Measurements from ENCODE around the gene CTSW. TPM values are rescaled to one million over a fixed set of nuclear protein-coding genes. Genes with fewer than 3 reads are reported as not detected.

The CTSW gene
- total RNA-seq, 1 experiment from 2014 or later: not detected

DNA sequence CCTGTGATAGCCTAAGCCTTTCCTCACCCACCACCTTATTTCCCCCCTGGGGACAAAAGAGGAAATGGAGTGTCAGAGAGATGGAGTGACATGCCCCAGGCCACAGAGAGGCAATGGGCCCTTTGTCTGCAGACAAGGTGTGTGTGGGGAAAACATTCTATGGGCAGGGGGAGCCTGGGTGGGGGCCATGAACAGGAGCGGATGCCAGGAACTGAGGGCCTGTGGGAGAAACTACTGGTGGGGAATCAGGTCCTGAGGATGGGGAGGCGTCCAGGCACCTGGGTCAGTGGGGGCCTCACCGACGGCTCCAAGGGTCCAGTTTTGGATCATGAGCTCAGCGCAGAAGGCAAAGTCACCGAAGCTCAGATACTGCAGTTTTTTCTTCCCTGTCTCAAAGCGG is 5.6 kb downstream of the CTSW start:
- intact Hi-C loops (cut with micrococcal nuclease; ENCODE audit: unreplicated experiment) (no loop called here), in situ Hi-C loops (cut with HindIII; ENCODE audit: low pct_unique_long_range_greater_than_20kb, low sequenced_read_pairs) (no loop called here)
- DNase-seq (ENCODE audit: low read depth, low spot score) (no peak), ATAC-seq (no peak)
- BruUV-seq (replicated peaks): no TSS peak
- no peaks in the 10 kb centered on the region for H3K27me3 ChIP-seq (ENCODE audit: control insufficient read depth, insufficient read depth, low read length)
- POLR2A ChIA-PET: interaction anchor here (0.6 to 1.1 kb wide), 3 partner anchors 8 to 27 kb away, joined by 3 to 9 read pairs (median 4); no protein-coding TSS in a partner anchor
- H3K36me3 ChIP-seq (ENCODE audit: control insufficient read depth, insufficient read depth, low read length): peaks cover 4% of the 10 kb centered on the region; the same call in 1 of the 2 replicates
- no peaks in the 10 kb centered on the region for H3K9me3 ChIP-seq (ENCODE audit: control insufficient read depth, insufficient read depth, low read depth, low read length)
- H3K4me3 ChIP-seq (ENCODE audit: low read depth in 2 of 2, low read length in 2 of 2): no peak overlapping the region
- H3K4me1 ChIP-seq (ENCODE audit: control insufficient read depth, insufficient read depth, low read length): peaks cover 37% of the 10 kb centered on the region
- TF ChIP-seq, protein P1, sequence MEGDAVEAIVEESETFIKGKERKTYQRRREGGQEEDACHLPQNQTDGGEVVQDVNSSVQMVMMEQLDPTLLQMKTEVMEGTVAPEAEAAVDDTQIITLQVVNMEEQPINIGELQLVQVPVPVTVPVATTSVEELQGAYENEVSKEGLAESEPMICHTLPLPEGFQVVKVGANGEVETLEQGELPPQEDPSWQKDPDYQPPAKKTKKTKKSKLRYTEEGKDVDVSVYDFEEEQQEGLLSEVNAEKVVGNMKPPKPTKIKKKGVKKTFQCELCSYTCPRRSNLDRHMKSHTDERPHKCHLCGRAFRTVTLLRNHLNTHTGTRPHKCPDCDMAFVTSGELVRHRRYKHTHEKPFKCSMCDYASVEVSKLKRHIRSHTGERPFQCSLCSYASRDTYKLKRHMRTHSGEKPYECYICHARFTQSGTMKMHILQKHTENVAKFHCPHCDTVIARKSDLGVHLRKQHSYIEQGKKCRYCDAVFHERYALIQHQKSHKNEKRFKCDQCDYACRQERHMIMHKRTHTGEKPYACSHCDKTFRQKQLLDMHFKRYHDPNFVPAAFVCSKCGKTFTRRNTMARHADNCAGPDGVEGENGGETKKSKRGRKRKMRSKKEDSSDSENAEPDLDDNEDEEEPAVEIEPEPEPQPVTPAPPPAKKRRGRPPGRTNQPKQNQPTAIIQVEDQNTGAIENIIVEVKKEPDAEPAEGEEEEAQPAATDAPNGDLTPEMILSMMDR (IDR thresholded peaks at IDR 0.05): no peak
- no peak for TF ChIP-seq POLR2AphosphoS5 (IDR thresholded peaks at IDR 0.05; ENCODE audit: low read depth, low read length)
- TF ChIP-seq, protein P2, sequence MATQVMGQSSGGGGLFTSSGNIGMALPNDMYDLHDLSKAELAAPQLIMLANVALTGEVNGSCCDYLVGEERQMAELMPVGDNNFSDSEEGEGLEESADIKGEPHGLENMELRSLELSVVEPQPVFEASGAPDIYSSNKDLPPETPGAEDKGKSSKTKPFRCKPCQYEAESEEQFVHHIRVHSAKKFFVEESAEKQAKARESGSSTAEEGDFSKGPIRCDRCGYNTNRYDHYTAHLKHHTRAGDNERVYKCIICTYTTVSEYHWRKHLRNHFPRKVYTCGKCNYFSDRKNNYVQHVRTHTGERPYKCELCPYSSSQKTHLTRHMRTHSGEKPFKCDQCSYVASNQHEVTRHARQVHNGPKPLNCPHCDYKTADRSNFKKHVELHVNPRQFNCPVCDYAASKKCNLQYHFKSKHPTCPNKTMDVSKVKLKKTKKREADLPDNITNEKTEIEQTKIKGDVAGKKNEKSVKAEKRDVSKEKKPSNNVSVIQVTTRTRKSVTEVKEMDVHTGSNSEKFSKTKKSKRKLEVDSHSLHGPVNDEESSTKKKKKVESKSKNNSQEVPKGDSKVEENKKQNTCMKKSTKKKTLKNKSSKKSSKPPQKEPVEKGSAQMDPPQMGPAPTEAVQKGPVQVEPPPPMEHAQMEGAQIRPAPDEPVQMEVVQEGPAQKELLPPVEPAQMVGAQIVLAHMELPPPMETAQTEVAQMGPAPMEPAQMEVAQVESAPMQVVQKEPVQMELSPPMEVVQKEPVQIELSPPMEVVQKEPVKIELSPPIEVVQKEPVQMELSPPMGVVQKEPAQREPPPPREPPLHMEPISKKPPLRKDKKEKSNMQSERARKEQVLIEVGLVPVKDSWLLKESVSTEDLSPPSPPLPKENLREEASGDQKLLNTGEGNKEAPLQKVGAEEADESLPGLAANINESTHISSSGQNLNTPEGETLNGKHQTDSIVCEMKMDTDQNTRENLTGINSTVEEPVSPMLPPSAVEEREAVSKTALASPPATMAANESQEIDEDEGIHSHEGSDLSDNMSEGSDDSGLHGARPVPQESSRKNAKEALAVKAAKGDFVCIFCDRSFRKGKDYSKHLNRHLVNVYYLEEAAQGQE (IDR thresholded peaks at IDR 0.05; ENCODE audit: insufficient read depth in 1 of 2, low read depth in 2 of 2, low read length in 1 of 2): no peak
- TF ChIP-seq TCF7L2 (IDR thresholded peaks at IDR 0.05; ENCODE audit: low read depth, low read length): no peak
- no peak for TF ChIP-seq SIN3A (IDR thresholded peaks at IDR 0.05; ENCODE audit: borderline replicate concordance, insufficient read depth, low read depth, low read length)
- no peak overlapping the region for H3K27ac ChIP-seq (ENCODE audit: low read length)
- CTCF ChIA-PET: interaction anchor here (0.5 to 2.1 kb wide), 17 partner anchors 11 to 232 kb away, joined by 3 to 14 read pairs (median 5); partner anchors contain the start of genes KAT5 and MUS81

DNA sequence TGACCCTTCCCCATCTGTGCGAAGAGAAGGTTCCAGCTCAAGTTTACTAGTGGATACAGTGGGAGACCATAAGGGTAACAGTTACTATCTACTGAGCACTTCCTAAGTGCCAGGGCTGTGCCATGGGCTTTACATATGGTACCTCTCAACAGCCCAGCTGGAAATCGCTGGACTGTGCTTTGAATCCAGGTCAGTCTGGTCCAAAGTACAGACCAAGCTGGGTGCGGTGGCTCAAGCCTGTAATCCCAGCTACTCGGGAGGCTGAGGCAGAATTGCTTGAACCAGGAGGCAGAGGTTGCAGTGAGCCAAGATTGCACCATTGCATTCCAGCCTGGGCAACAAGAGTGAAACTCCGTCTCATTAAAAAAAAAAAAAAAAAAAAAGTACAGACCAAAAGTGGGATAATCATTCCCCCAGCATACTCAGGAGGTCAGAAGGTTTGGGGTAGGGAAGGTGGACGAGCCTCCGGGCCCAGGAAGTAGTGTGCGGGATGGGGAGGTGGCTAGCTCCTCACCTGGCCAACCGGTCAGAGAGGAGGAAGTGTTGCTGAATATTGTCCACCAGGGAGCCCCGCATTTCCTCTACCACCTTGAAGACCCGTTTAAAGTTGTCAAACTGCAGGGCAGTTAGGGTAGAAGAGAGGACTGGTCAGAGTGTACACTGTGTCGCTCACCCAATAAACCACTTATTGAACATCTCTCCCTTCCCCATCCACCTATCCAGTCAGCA is 6.3 kb downstream of the CTSW start:
- Histone ChIP-seq H3K4me1 (ENCODE audit: control insufficient read depth, insufficient read depth, low read length) (peaks cover 37% of the 10 kb centered on the region), H3K36me3 (ENCODE audit: control insufficient read depth, insufficient read depth, low read length) (peaks cover 4% of the 10 kb centered on the region; the same call in 1 of the 2 replicates), H3K27me3 (ENCODE audit: control insufficient read depth, insufficient read depth, low read length) (no peaks in the 10 kb centered on the region), H3K27ac (ENCODE audit: low read length) (no peak overlapping the region), H3K4me3 (ENCODE audit: low read depth in 2 of 2, low read length in 2 of 2) (no peak overlapping the region), H3K9me3 (ENCODE audit: control insufficient read depth, insufficient read depth, low read depth, low read length) (no peaks in the 10 kb centered on the region)
- no TSS peak for BruUV-seq (replicated peaks)
- DNase-seq (ENCODE audit: low read depth, low spot score): no peak
- intact Hi-C loops (cut with micrococcal nuclease; ENCODE audit: unreplicated experiment) (no loop called here), in situ Hi-C loops (cut with HindIII; ENCODE audit: low pct_unique_long_range_greater_than_20kb, low sequenced_read_pairs) (no loop called here)
- CTCF ChIA-PET: interaction anchor here (0.7 to 2.1 kb wide), 8 partner anchors 12 to 233 kb away, joined by 3 to 14 read pairs (median 5); partner anchors contain the start of gene MUS81
- POLR2A ChIA-PET: interaction anchor here (1.0 kb wide), 1 partner anchor 26 kb away, joined by 4 read pairs; no protein-coding TSS in a partner anchor
- no peak for ATAC-seq
- TF ChIP-seq SIN3A (IDR thresholded peaks at IDR 0.05; ENCODE audit: borderline replicate concordance, insufficient read depth, low read depth, low read length): no peak
- TF ChIP-seq, protein P2 (IDR thresholded peaks at IDR 0.05; ENCODE audit: insufficient read depth in 1 of 2, low read depth in 2 of 2, low read length in 1 of 2): no peak
- no peak for TF ChIP-seq POLR2AphosphoS5 (IDR thresholded peaks at IDR 0.05; ENCODE audit: low read depth, low read length)
- TF ChIP-seq TCF7L2 (IDR thresholded peaks at IDR 0.05; ENCODE audit: low read depth, low read length): no peak
- TF ChIP-seq, protein P1 (IDR thresholded peaks at IDR 0.05): no peak

All from Panc1 (cell line).